GM12878 (cell line): ENCODE measurements around the gene NCF2. TPM values are rescaled to one million over a fixed set of nuclear protein-coding genes. Genes with fewer than 3 reads are reported as not detected.
A peak's percentile ranks its signal among the peaks of the same experiment; 100 is the strongest.

Experiments used
- ATAC-seq: fragments of 200-7000 bp; cut with Tn5 transposase; 3 replicates; pipeline ENCODE4 v1.9.1; 2020; ENCODE audit warnings: mild to moderate bottlenecking, moderate library complexity
- BruUV-seq: library from RNA; stranded (reverse); fragments of 400-500 nt; replicated peaks from 2 replicates; lab custom pipeline; 2021; lab: Mats Ljungman, UMichigan
- CTCF ChIA-PET: fragments of 300-600 bp; sonication (Branson Sonifier 250); formaldehyde crosslinking; extraction: SDS; loops from one replicate; lab custom pipeline; 2021; ENCODE audit warnings: inconsistent platforms; lab: Yijun Ruan, JAX
- POLR2A ChIA-PET: fragments of 350-600 bp; formaldehyde crosslinking; extraction: SDS; loops from one replicate; lab custom pipeline; 2021; ENCODE audit warnings: inconsistent platforms; lab: Charles Lee
- RAD21 ChIA-PET: fragments of 300-600 bp; sonication (Branson Sonifier 250); formaldehyde crosslinking; loops from one replicate; lab custom pipeline; 2023; ENCODE audit warnings: antibody characterized with exemption; ENCODE audit not compliant: unreplicated experiment; lab: Charles Lee
- SMC1A ChIA-PET: fragments of 300-600 bp; sonication (Branson Sonifier 250); formaldehyde crosslinking; loops from one replicate; lab custom pipeline; 2023; ENCODE audit not compliant: unreplicated experiment, uncharacterized antibody; lab: Charles Lee
- DNase-seq: peaks from one replicate; pipeline ENCODE4 v3.0.0-alpha.2; 2011; ENCODE audit warnings: low read depth, low spot score
- FAIRE-seq: peaks from 3 replicates; lab custom pipeline; 2011; peaks lifted over from hg19 to GRCh38; lab: Jason Lieb, UNC
- H2AFZ ChIP-seq: 2 replicates; pipeline ENCODE4 v1.6.0; 2011; ENCODE audit warnings: low read depth, low read length, control low read depth; ENCODE audit not compliant: control insufficient read depth
- H3K27ac ChIP-seq: 2 replicates; pipeline ENCODE4 v1.5.1; 2011; ENCODE audit warnings: control low read depth; ENCODE audit not compliant: control insufficient read depth, insufficient read depth
- H3K27me3 ChIP-seq, 2 experiments: replicated peaks in 1 of 2; 2 replicates each; pipeline versions ENCODE4 v1.6.0 to v1.6.1; 2011; ENCODE audit warnings: low read length in 1 of 2; ENCODE audit not compliant: control insufficient read depth in 2 of 2, insufficient read depth in 2 of 2
- H3K36me3 ChIP-seq, 2 experiments: 2 replicates each; pipeline ENCODE4 v1.5.1; 2011; ENCODE audit warnings: low read length in 1 of 2; ENCODE audit not compliant: control insufficient read depth in 2 of 2, insufficient read depth in 2 of 2
- H3K4me1 ChIP-seq: 2 replicates; pipeline ENCODE4 v1.6.1; 2011; ENCODE audit warnings: mild to moderate bottlenecking, low read length, moderate library complexity, mixed read lengths; ENCODE audit not compliant: control insufficient read depth, insufficient read depth
- H3K4me2 ChIP-seq: 2 replicates; pipeline ENCODE4 v1.6.0; 2011; ENCODE audit warnings: control low read depth; ENCODE audit not compliant: control insufficient read depth, insufficient read depth
- H3K4me3 ChIP-seq: fragments of 200-600 bp; sonication (generic); 2 replicates; pipeline ENCODE4 v1.5.1; 2016
- H3K79me2 ChIP-seq: 2 replicates; pipeline ENCODE4 v1.6.0; 2011; ENCODE audit warnings: low read length; ENCODE audit not compliant: control insufficient read depth, insufficient read depth
- H3K9ac ChIP-seq: 2 replicates; pipeline ENCODE4 v1.8.0; 2011; ENCODE audit warnings: low read length, control low read depth, mixed read lengths; ENCODE audit not compliant: control insufficient read depth, insufficient read depth
- H3K9me3 ChIP-seq: replicated peaks from 3 replicates; pipeline ENCODE4 v1.5.1; 2011; ENCODE audit warnings: mild to moderate bottlenecking, low read length; ENCODE audit not compliant: control insufficient read depth, insufficient read depth
- H4K20me1 ChIP-seq: 2 replicates; pipeline ENCODE4 v1.6.0; 2011; ENCODE audit not compliant: control insufficient read depth, insufficient read depth
- HDAC2 ChIP-seq: fragments of 200-600 bp; sonication (generic); IDR thresholded peaks from 2 replicates; pipeline ENCODE4 v1.6.1; 2017
- MYB ChIP-seq: fragments of 150-350 bp; IDR thresholded peaks from 2 replicates; pipeline ENCODE4 v1.6.1; 2014; ENCODE audit warnings: mild to moderate bottlenecking, low read depth, low read length, borderline replicate concordance
- SMAD1 ChIP-seq: fragments of 450-650 bp; IDR thresholded peaks from 2 replicates; pipeline ENCODE4 v1.6.1; 2018; ENCODE audit warnings: mild to moderate bottlenecking, low read depth; ENCODE audit not compliant: partially characterized antibody
- SPI1 ChIP-seq: IDR thresholded peaks from 2 replicates; pipeline ENCODE4 v1.6.1; 2011; ENCODE audit warnings: low read depth, mild to moderate bottlenecking, low read length, moderate library complexity, borderline replicate concordance; ENCODE audit not compliant: insufficient read depth
- WGBS: methylation state at CpG from one replicate; pipeline ENCODE4 v1.1.6; 2016; ENCODE audit warnings: low lambda C conversion rate; ENCODE audit not compliant: insufficient replicate concordance, insufficient coverage; ENCODE audit errors: missing lambda C conversion rate; 5-methylcytosine and 5-hydroxymethylcytosine counted together
- in situ Hi-C: fragments of 300-500 bp; cut with MboI; formaldehyde crosslinking; loops from 9 replicates; pipeline ENCODE4 v1.14.3; 2018; ENCODE audit warnings: mixed read lengths
- intact Hi-C: fragments of 100-400 bp; cut with micrococcal nuclease; formaldehyde crosslinking; loops from one replicate; pipeline ENCODE4 v1.14.2; 2022; ENCODE audit not compliant: unreplicated experiment
- polyA plus RNA-seq, 11 experiments: library from polyadenylated mRNA; depleted of rRNA in 4 of 11; unstranded in 6 of 11; stranded (reverse) in 5 of 11; fragments of >200 nt; fragmentation: Nextera tagmentation in 4 of 11; fragmentation: Illumina TruSeq in 1 of 11; extraction: Ambion mirVana in 4 of 11; extraction: Trizol in 1 of 11; gene quantifications; 1 replicate in 1 of 11; 2 replicates in 10 of 11; pipeline versions ENCODE4 v1.2.1 to v1.2.3, GENCODE V29; 2011 to 2016; ENCODE audit warnings: inconsistent platforms in 2 of 11, missing spikeins in 2 of 11, low read depth in 1 of 11
- total RNA-seq, 4 experiments: library from RNA; depleted of rRNA in 3 of 4; stranded (reverse); fragments of >200 nt in 3 of 4; fragmentation: Illumina TruSeq in 1 of 4; extraction: Trizol in 1 of 4; gene quantifications; 2 replicates each; pipeline versions ENCODE4 v1.2.1 to v1.2.3, GENCODE V29; 2013 to 2021

Gene NCF2
- total and polyA plus RNA-seq, 10 of the 15 experiments (the other 5 are each of a cell fraction or from before 2014, with no cell fraction given) = 31.4 to 256 (median 77.1) TPM

- no peak overlapping the region for H3K4me2 ChIP-seq
- no peak overlapping the region for H3K4me3 ChIP-seq
- POLR2A ChIA-PET = no interaction called here
- TF ChIP-seq SPI1 (peak; percentile 23; the same call in 1 of the 2 replicates), MYB (no peak)
- RAD21 ChIA-PET = interaction anchor here (1.0 to 3.7 kb wide), 5 partner anchors 13 to 143 kb away, joined by 3 to 15 read pairs (median 10); no protein-coding TSS in a partner anchor
- no peaks in the 10 kb centered on the region; the same call in 1 of the 2 replicates for H3K4me1 ChIP-seq
- H3K27ac ChIP-seq = no peak overlapping the region
- no peak for FAIRE-seq
- CTCF ChIA-PET = interaction anchor here (0.7 to 3.5 kb wide), 19 partner anchors 10 to 340 kb away, joined by 3 to 25 read pairs (median 4); partner anchors contain the start of gene NCF2
- no peaks in the 10 kb centered on the region for H3K9me3 ChIP-seq
- in situ Hi-C loops (loop anchor here (10.0 kb wide), 1 partner anchor 147 kb away; the partner anchor contains the start of gene SMG7), intact Hi-C loops (loop anchor here (2.0 kb wide), 3 partner anchors 13 to 151 kb away; no protein-coding TSS in a partner anchor)
- peaks cover 0 to 12% of the 10 kb centered on the region in 2 experiments; a peak in 1 of 4 replicates for H3K36me3 ChIP-seq
- H3K27me3 ChIP-seq = no peaks in the 10 kb centered on the region
- no peaks in the 10 kb centered on the region for H3K79me2 ChIP-seq
- H3K9ac ChIP-seq = no peak overlapping the region
- no peak for DNase-seq
- 5% methylated on average over 1 of the region's 1 CpG for WGBS
- no TSS peak for BruUV-seq
- no peak overlapping the region for H2AFZ ChIP-seq
- H4K20me1 ChIP-seq = no peaks in the 10 kb centered on the region
- peak; percentile 40; the same call in 2 of the 3 replicates for ATAC-seq
- SMC1A ChIA-PET = interaction anchor here (0.6 to 2.7 kb wide), 16 partner anchors 10 to 294 kb away, joined by 3 to 30 read pairs (median 4); partner anchors contain the start of genes APOBEC4 and NCF2
Measured at GRCh38 chr1:183622013-183622412, 31.8 kb upstream of the NCF2 start.

- no peaks in the 10 kb centered on the region for H4K20me1 ChIP-seq
- DNase-seq = no peak
- H3K4me2 ChIP-seq = no peak overlapping the region
- ChIA-PET RAD21 (interaction anchor here (1.1 to 3.7 kb wide), 5 partner anchors 11 to 35 kb away, joined by 3 to 16 read pairs (median 7); no protein-coding TSS in a partner anchor), POLR2A (interaction anchor here (0.7 to 1.5 kb wide), 4 partner anchors 16 to 48 kb away, joined by 3 to 7 read pairs (median 4); partner anchors contain the start of gene NCF2), SMC1A (interaction anchor here (0.7 to 2.7 kb wide), 12 partner anchors 9 to 295 kb away, joined by 3 to 30 read pairs (median 4); partner anchors contain the start of gene NCF2), CTCF (interaction anchor here (0.6 to 3.5 kb wide), 7 partner anchors 10 to 658 kb away, joined by 3 to 25 read pairs (median 4); partner anchors contain the start of gene NCF2)
- no peak overlapping the region for H2AFZ ChIP-seq
- H3K4me1 ChIP-seq = no peaks in the 10 kb centered on the region; the same call in 1 of the 2 replicates
- TF ChIP-seq SMAD1 (no peak), HDAC2 (no peak)
- WGBS = 100% methylated on average over 2 of the region's 2 CpGs
- no peaks in the 10 kb centered on the region for H3K27me3 ChIP-seq
- H3K4me3 ChIP-seq = no peak overlapping the region
- no peak for ATAC-seq
- in situ Hi-C loops (loop anchor here (10.0 kb wide), 1 partner anchor 146 kb away; the partner anchor contains the start of gene SMG7), intact Hi-C loops (no loop called here)
- peaks cover 0 to 9% of the 10 kb centered on the region in 2 experiments; a peak in 1 of 4 replicates for H3K36me3 ChIP-seq
- no peak overlapping the region for H3K27ac ChIP-seq
- no peak overlapping the region for H3K9ac ChIP-seq
- H3K79me2 ChIP-seq = no peaks in the 10 kb centered on the region
- BruUV-seq = no TSS peak
- FAIRE-seq = no peak
- H3K9me3 ChIP-seq = no peaks in the 10 kb centered on the region
Measured at GRCh38 chr1:183620311-183620710, 30.1 kb upstream of the NCF2 start.
